Activated CD4-positive, alpha-beta T cell treated with anti-CD3 and anti-CD28 coated beads, Interleukin-2, amount 50 U/mL, for 24 hours (primary cell): ENCODE measurements around the gene LENG9.
"Not testable (repeated sequence)": the region's sequence is repeated elsewhere in the genome, so short reads cannot be mapped to it uniquely, and the experiment has no call there.

ENCODE experiments used
- DNase-seq, 2 donors: peaks; one replicate each; pipeline ENCODE4 v3.0.0-alpha.2; 2020; ENCODE audit warnings: low read depth in 1 of 2, low spot score in 1 of 2

LENG9 gene

DNA sequence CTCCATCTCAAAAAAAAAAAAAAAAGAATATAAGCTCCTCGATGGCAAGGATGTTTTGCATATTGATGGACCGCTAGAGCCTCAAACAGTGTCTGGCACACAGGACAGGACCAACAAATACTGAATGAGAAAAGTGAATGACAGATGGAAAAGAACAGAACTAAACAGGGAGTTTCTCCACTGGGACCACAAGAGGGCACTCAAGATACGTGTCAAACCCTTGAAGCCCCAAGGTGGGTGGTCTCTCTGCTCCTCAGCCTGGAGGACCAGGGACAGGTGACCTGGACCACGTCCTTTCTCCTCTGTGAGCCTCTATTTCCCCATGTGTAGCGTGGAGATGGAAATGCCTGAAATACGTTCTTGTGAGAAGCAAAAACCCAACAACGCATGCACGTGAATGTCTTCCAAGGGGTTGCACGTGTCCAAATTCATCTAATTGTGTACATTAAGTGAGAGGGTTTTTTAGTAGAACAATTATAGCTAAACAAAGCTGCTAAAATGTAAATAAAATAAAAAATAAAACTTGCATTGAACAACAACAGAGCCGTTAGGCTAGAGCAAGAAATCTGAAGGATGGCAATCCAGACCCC lies 15.2 kb upstream of the LENG9 start:
- no peak for DNase-seq

DNA sequence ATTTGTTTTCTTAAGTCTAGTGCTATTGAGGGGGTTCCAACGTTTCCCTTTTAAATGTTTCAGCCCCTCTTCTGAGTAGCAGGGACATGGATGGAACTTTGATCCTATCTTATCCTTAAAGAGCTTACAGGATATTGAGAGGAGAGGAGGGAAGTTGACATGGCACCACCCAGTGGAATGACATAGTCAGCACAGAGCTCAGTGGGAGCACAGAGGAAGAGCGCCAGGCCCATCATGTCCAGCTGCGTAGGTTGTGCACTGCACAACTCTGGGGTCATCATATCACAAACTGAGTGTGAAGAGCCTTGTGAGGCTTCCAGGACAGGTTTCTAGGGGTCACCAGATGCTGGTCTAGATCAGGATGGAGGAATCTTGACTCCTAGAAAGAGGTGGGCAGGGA lies 14.1 kb upstream of the LENG9 start:
- DNase-seq, result no peak

DNA sequence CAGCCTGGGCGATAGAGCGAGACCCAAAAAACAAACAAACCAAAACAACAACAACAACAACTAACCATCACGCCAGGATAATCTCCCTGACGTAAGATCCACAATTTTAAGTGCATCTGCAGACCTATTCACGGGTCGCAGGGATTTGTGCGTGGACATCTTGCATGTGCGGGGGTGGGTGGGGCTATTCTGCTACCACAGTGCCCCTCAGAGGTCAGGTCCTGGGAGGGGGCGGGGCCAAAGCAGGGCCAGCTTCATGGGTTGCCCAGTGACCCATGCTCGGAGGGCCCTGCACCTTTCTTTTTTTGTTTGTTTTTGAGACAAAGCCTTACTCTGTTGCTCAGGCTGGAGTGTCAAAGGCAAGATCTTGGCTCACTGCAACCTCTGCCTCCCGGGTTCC lies 12.1 kb upstream of the LENG9 start:
- DNase-seq, result no peak

DNA sequence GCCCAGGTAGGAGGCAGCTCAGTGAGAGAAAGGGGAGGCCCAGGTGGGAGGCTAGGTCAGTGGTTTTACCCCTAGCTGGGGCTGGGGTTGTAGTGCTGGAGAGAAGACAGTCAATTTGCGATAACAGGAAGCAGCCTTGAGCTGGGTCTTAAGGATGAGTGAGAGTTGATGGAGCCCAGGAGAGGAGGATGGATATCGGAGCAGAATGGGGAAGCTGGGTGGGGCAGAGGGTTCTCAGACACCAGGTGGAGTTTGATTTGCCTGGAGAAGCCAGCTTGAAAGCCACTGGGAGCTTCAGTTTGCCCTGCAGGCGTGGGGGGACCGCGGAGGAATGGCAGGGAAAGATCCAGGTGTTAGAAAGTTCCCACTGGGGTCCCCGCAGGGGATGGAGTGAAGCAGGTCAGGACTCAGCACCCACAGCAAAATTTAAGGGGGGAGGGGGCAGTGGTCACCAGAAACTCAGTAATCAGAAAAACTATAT lies 10.4 kb upstream of the LENG9 start:
- DNase-seq, result no peak

DNA sequence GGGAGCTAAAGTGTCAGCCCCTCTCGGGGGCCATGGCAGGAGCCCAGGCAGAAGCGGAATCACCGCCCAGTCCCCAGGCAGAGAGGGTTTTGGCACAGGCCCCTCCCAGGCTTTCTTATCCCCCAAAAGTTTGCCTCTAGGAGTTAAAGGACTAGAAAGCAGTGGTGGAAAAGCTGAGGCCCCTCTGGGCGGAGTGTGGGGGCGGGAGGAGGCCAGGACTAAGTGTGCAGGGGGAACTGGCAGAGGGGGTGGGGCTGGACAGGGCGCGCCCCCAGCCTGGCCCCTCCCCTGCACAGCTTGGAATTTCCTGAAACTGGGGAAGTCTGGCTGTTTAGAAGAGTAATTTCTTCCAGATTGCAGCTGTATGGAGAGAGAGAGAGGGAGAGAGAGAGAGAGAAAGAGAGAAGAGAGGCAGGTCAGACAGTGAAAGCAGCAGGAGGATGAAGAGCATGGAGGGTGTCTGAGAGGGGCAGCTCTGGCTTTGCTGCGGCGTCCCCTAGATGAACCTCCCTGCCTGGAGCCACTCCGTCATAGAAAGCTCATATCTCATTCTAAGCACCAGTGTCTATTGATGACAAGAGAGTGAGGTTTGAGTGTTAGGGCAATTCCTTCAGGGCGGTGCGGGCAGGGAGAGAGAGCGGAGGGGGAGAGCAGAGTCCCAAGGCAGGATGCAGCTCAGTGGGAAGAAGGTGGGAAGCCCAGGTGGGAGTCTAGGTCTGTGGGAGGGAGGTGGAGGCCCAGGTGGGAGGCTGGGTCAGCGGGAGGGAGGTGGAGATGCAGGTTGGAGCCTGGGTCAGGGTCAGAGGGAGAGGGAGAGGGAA lies 9.7 kb upstream of the LENG9 start, which contains the start of gene CDC42EP5:
TSS of gene CDC42EP5 (minus strand) at position 226 of the 821 bp plus-strand sequence. CDS start 7,749 bp downstream, outside the sequence.
- no peak for DNase-seq

DNA sequence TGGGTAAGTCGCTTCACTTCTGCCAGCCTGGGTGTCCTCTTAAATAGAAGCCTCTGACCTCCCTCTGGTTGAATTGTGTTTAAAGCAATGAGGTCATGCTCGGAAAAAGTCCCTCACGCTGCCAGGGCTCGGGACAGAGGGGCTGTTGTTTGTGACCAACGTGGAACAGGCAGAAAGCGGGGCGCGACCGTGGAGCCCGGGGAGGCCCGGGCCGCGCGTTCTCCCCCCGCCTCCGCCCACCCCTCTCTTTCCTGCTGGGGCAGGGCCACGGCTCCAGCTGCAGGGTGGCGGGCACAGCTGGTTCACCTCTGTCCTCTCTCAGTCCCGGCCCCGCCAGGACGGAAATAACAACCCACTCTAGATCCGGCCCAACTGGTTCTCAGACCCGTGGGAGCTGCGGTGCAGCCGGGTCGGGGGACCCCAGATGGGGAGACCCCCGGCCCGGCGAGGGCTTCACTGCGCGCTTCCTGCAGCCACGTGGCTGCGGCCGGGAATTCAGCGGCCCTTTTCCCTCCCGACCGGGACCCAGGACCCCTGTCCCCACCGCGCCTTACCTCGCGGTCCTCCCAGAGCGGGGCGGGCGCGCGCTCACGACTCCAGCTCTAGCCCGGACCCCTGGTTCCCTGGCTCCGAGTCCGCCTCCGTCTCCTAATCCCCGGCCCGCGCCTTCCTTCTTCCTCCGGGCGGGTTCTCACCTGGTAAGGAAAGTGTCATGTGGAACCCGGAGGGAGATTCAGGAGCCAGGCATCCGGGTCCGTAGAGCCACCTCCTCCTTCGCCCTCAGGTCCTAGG lies 7.6 kb upstream of the LENG9 start:
- DNase-seq, result no peak

DNA sequence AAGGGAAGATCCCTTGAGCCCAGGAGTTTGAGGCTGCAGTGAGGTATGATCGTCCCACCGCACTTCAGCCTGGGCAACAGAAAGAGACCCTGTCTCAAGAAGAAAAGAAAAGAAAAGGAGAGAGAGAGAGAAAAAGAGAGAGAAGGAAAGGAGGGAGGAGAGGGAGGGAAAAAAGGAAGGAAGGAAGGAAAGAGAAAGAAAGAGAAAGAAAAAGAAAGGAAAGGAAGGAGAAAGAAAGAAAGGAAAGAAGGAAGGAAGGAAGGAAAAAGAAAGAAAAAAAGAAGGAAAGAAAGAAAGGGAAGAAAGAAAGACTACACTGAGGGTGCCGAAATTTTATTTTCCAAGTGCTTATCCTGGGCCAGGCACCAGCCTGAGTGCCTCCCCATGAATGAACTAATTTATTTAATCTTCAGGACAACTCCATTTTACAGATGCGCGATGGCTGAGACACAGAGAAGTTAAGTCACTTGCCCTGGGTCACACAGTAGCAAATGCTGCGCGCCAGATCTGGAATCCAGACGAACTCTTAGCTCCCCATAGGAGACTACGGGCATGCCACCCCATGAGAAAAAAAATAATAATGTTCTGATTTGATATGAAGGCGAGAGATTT lies 6.8 kb upstream of the LENG9 start:
- no peak for DNase-seq

DNA sequence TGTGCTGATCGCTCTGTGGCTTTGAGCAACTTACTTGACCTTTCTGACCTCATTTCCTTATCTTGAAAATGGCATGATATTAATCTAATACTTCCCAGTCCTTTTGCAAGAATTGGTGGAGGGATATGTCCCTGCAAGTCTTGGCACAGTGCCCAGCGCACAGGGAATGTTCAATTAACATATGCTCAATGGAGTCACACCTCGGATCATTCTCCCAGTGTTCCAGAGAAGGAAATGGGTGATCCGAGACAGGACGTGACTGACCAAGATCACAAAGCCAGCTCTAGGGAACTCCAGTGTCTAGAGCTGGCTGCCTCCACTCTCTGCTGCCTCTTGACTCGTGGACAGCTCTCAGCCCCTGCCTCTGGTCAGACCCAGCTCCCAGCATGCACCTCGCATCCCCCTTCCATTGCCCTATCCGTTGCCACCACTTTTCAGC lies 5.9 kb upstream of the LENG9 start:
- no peak for DNase-seq

DNA sequence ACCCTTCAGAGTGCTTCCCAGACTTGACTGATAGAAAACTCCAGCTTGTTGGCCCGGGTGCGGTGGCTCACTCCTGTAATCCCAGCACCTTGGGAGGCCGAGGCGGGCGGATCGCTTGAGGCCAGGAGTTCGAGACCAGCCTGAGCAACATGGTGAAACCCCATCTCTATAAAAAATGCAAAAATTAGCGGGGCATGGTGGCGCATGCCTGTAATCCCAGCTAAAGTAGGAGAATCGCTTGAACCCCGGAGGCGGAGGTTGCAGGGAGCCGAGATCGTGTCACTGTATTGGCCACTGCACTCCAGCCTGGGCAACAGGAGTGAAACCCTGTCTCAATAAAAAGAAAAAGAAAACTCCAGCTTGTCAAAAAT lies 2.5 kb upstream of the LENG9 start:
- DNase-seq, result not testable (repeated sequence)

DNA sequence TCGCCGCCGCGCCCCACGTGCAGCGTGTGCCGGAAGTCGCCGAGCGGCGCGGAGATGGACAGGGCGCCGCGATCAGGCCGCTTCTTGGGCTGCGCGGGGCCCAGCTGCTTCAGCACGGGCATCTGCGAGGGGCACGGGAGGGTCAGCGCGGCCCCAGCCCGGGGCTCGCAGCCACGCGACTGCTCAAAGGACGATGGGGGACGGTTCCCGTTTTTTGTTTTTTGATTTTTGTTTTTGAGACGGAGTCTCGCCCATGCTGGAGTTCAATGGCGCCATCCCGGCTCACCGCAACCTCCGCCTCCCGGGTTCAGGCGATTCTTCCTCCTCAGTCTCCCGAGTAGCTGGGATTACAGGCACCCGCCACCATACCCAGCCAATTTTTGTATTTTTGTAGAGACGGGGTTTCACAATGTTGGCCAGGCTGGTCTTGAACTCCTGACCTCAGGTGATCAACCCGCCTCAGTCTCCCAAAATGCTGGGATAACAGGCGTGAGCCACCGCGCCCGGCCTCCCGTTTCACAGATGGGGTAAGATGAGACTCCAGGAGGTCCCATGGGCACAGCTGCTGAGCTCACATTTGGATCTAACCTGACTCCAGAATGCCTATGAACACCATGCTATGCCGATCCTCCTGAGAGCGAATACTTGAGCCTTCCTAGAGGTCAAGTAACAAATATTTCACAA lies 2.0 kb upstream of the LENG9 start:
- no peak for DNase-seq

DNA sequence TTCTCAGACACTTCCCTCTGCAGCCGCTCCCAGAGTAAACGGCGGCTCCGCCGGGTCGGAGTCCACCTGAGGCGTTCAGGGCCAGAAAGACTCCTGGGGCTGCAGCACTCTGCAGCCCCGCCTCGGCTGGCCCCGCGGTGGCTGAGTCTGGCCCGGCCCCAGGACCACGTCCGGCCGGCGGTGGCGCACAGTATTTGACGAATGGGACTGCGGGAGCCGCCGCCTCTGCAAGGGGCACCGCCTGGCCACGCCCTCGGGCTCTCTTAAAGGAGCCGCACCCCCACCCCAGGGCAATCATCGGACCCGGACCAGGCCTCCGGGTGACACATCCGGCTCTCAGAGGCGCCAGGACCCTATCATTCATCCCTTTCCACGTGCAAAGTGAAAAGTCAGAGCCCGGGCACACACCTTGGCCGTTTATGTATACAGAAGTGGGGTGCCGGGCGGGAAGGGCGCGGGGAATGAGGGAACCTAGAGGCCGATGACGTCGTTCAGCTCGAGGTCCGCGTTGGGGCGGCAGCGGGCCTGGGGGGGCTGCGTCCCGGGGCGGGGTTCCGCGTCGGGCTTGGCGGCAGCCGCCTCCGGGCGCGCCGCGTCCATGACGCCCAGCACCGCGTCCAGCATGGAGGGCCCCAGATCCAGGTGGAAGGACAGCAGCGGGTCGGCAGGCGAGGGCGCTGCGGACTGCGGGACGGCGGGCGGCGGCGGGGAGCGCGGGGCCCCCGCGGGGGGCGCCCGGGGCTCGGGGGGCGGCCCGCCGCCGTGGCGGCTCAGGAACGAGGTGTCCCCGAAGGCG lies 1.2 kb upstream of the LENG9 start:
- peak; percentile 52 to 57 for DNase-seq

DNA sequence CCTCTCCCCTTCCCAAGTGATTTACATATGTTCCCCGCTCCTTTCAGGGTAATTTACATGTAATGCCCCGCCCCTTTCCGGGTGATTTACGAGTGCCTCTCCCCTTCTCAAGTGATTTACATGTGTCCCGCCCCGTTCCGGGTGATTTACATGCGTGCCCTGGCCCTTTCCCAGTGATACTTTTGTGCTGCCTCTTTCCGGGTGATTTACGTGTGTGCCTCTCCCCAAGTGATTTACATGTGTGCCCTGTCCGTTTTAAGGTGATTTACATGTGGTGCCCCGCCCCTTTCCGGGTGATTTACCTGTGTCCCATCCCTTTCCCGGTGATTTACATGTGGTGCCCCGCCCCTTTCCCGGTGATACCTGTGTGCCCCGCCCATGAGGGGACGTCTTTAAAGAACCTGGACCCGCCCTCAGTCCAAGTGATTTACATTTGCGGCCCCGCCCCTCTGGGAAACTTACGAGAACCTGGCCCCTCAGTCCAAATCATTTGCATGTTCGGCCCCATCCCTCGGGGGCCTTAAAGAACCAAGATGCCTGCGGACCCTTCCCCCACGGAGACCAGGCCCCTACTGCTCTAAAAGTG lies 559 bp upstream of the LENG9 start:
- DNase-seq, result peak; percentile 65 to 75

DNA sequence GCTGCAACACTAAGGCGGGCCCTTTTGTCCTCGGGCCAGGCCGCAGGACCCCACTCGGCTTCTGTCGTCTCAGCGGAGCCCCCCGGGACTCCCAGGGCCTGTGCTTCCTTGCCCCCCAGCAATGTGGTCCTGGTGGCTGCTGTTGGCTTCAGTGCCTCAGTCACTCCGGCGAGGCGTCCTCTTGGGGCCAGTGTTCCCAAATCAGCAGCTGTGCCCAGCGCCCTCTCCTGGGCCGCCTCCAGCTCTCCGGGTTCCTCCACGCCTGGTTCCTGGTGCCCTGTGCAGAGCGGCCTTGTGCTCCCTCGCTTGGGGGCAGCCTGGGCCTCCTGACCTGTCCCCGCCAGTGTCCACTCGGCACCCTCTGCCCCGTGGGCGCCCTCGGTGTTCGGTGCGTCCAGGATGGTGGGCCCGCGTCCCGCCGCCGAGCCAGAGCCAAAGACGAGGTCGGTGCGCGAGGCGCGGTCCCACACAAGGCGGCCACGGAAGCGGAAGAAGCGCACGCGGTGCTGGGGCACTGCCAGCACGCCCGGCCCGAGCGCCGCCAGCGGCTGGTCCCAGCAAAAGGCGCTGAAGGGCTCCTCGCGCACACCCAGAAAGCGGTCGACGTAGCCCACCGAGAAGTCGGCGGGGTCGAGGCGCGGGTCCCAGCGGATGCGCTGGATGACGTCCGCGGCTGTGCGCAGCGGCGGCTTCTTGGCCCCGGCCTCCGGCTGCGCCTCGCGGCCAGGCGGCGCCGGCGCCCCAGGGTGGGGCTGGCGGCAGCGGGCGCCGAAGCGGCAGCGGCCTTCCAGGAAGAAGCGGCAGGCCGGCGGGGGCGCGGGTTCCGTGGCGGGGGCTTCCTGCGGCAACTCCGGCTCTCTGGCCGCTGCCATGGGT lies 685 bp downstream of the LENG9 start:
- peak; percentile 48 to 53 for DNase-seq

DNA sequence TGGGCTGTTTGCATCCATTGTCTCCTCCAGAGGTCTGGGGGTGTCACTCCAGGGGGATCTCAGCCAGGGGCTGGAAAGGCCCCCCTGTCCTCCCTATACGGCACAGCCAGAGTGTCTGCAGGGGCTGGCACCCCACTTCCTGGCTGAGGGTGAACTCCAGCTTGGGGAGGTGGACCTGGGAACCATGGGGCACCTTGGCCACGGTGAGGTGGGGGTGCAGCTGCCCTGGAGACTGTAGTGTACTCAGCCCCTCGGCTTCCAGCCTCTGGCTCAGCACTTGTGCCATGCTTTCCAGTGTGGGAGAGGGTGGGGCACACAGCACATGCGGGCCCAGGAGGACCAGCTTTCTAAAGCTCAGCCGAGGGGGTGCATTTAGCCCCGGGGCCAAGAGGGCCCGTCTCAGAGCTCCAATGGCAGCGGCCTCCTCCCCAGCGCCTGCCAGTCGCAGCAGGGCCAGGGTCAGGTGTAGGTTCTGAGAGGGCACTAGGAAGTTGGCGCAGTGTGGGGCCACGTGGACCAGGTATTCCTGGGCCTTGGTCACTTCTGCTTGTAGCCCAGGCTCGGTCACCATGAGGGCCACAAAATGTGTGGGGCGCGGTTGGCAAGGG lies 1.4 kb downstream of the LENG9 start:
- DNase-seq, result no peak

DNA sequence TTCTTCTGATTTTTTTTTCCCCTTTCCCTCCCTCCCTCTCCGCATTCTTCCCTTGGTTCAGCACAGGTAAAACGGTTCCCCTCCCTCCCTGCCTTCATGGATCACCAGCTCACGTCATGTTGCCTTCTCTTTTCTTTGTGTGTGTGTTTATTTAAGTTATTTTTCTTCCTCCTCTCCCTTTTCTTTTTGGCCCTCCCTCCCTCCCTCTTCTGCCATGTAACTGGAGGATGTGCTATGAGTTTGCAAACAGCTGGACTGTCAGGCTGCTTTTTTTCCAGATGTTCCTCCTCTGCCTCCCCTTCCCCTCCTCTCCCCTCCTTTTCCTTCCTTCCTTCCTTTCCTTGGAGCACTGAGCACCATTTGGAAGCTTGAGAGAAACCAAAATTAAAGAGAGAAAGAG lies 2.0 kb downstream of the LENG9 start:
- DNase-seq, result no peak

DNA sequence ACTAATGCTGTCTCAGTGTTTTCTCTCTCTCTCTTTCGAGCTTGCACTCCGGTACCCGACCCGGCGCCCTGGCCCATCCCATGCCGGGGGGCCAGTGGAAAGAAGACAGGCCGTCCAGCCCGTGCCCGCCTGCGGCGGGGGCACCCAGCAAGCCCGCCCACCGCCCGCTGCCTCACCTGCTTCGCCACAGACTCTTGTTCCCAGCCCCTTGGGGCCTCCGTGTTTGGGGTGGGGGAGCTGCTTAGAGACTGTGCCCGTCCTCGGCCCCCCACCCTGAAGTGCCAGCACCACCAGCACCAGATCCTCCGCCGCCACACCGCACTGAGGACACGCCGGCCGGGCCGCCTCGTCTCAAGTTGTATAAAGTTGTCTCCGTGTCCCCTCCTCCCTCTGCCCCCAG lies 2.4 kb downstream of the LENG9 start:
- DNase-seq, result no peak

DNA sequence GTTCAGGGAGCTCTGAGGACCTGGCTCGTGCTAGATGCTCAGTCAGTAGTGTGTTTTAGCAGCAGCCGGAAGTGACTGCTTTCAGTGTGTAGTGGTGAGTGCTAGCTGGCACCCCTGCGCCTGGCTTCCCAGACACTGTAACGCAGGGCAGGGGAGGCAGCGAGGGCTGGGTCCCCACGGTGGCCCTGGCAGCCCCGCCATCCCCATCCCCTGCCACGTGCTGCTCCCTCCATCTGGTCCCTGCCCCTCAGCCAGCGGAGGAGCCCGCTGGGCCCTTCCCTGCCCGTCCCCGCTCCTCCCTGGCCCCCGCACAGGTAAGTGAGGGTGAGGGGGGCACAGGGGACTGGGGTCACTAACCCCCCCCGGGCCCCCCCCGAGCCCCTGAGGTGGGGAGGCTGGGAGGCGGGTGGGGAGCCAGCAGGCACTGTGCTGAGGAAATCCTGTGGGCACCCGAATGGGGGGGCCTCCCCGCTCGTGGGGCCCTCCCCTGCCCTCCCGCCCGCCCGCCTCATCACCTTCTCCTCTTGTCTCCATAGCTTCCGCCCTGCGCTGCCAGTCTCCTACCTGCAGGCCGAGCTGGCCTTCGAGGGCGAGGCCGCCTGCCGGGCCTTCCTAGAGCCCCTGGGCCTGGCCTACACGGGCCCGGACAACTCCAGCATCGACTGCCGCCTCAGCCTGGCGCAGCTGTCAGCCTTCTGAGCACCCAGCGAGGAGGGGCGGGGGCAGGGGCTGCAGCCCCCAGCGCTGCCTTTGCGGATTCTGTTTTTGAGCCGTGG lies 3.2 kb downstream of the LENG9 start:
- DNase-seq, result no peak
